Neural progenitor cell (in vitro differentiated cells): ENCODE measurements around the gene NRG3. TPM values are rescaled to one million over a fixed set of nuclear protein-coding genes. Genes with fewer than 3 reads are reported as not detected.
A peak's percentile ranks its signal among the peaks of the same experiment; 100 is the strongest.

ENCODE experiments used
- DNase-seq: peaks from one replicate; pipeline ENCODE4 v3.0.0-alpha.2; 2016; ENCODE audit warnings: low spot score
- H2AFZ ChIP-seq: fragments of 200-600 bp; sonication (generic); replicated peaks from 2 replicates; pipeline ENCODE4 v1.6.1; 2016; ENCODE audit warnings: antibody characterized with exemption
- H3F3A ChIP-seq: fragments of 200-600 bp; sonication (generic); 2 replicates; pipeline ENCODE4 v1.6.1; 2016; ENCODE audit warnings: antibody characterized with exemption, low read depth
- H3K27ac ChIP-seq: fragments of 200-600 bp; sonication (generic); 2 replicates; pipeline ENCODE4 v1.5.1; 2016; ENCODE audit warnings: mild to moderate bottlenecking
- H3K27me3 ChIP-seq: fragments of 200-600 bp; sonication (generic); 2 replicates; pipeline ENCODE4 v1.6.1; 2016; ENCODE audit warnings: mild to moderate bottlenecking, moderate library complexity
- H3K36me3 ChIP-seq: fragments of 200-600 bp; sonication (generic); 2 replicates; pipeline ENCODE4 v1.5.1; 2016
- H3K4me1 ChIP-seq: fragments of 200-600 bp; sonication (generic); 2 replicates; pipeline ENCODE4 v1.6.1; 2016; ENCODE audit warnings: mixed run types
- H3K4me2 ChIP-seq: fragments of 200-600 bp; sonication (generic); 2 replicates; pipeline ENCODE4 v1.6.1; 2016
- H3K4me3 ChIP-seq: fragments of 200-600 bp; sonication (generic); 2 replicates; pipeline ENCODE4 v1.5.1; 2016
- H3K79me2 ChIP-seq: fragments of 200-600 bp; sonication (generic); 2 replicates; pipeline ENCODE4 v1.6.1; 2016; ENCODE audit warnings: low read depth
- H3K9ac ChIP-seq: fragments of 200-600 bp; sonication (generic); 2 replicates; pipeline ENCODE4 v1.6.1; 2016
- H3K9me3 ChIP-seq: fragments of 200-600 bp; sonication (generic); 2 replicates; pipeline ENCODE4 v1.5.1; 2016; ENCODE audit warnings: low read depth
- H4K20me1 ChIP-seq: fragments of 200-600 bp; sonication (generic); 2 replicates; pipeline ENCODE4 v1.6.1; 2016; ENCODE audit warnings: low read depth
- H3K27ac Mint-ChIP-seq: 3 replicates; pipeline ENCODE4 v1.8.0; 2021; ENCODE audit warnings: mixed read lengths
- H3K27me3 Mint-ChIP-seq: 2 replicates; pipeline ENCODE4 v1.8.0; 2022; ENCODE audit warnings: low read depth, mild to moderate bottlenecking, inconsistent platforms, moderate library complexity, mixed read lengths; ENCODE audit not compliant: insufficient read depth
- H3K36me3 Mint-ChIP-seq: 3 replicates; pipeline ENCODE4 v1.8.0; 2021; ENCODE audit warnings: mixed read lengths
- H3K4me1 Mint-ChIP-seq: 3 replicates; pipeline ENCODE4 v1.8.0; 2021; ENCODE audit warnings: mixed read lengths
- H3K4me3 Mint-ChIP-seq: 3 replicates; pipeline ENCODE4 v1.8.0; 2021; ENCODE audit warnings: mild to moderate bottlenecking, moderate library complexity, mixed read lengths
- H3K9me3 Mint-ChIP-seq: 3 replicates; pipeline ENCODE4 v1.8.0; 2020; ENCODE audit warnings: mixed read lengths
- EZH2 ChIP-seq: fragments of 200-600 bp; sonication (generic); IDR thresholded peaks from 2 replicates; pipeline ENCODE4 v1.6.1; 2017; ENCODE audit warnings: antibody characterized with exemption, mild to moderate bottlenecking, moderate library complexity
- EZH2phosphoT487 ChIP-seq: fragments of 200-600 bp; sonication (generic); IDR thresholded peaks from 2 replicates; pipeline ENCODE4 v1.6.1; 2017; ENCODE audit warnings: antibody characterized with exemption
- total RNA-seq: library from RNA; depleted of rRNA; stranded (reverse); fragments of >200 nt; gene quantifications from 2 replicates; pipeline ENCODE4 v1.2.3, GENCODE V29; 2015; ENCODE audit warnings: low replicate concordance
- TF ChIP-seq, protein P1 (sequence below): fragments of 200-600 bp; sonication (generic); IDR thresholded peaks from 2 replicates; pipeline ENCODE4 v1.5.1; 2017; ENCODE audit warnings: antibody characterized with exemption, mild to moderate bottlenecking

NRG3 gene
- total RNA-seq, 1 donor from 2014 or later: 1.9 TPM

DNA sequence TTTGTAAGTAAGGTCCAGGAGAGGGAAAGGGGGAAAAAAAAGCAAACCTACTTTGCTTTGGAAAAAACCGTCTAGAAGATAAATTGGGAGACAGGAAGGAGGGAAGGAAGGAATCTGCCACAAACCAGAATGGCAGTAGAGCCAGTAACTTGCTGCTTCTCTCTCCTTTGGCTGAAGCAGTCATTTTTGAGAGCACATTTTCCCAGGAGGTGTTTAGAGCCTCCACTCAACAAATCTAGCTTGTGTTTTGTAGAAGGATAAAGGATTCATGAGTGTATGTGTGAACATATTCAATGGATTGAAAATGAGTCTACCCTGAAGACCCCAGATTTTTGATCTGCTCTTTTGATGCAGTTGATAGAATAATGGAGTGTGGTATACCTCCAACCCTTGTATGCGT, 2.6 kb downstream of the NRG3 start:
- Mint-ChIP-seq H3K4me3 (peak overlapping the region; percentile 93), H3K36me3 (no peaks in the 10 kb centered on the region), H3K27me3 (peaks cover 10% of the 10 kb centered on the region), H3K4me1 (peaks cover 30% of the 10 kb centered on the region), H3K27ac (no peak overlapping the region), H3K9me3 (no peaks in the 10 kb centered on the region)
- Histone ChIP-seq H4K20me1 (peaks cover 15% of the 10 kb centered on the region), H3K36me3 (no peaks in the 10 kb centered on the region), H3K9me3 (no peaks in the 10 kb centered on the region), H3K4me3 (peak overlapping the region; percentile 66), H3K4me1 (peaks cover 32% of the 10 kb centered on the region), H3K4me2 (peak overlapping the region; percentile 89), H3K27ac (no peak overlapping the region), H3K27me3 (peaks cover 52% of the 10 kb centered on the region), H3K79me2 (no peaks in the 10 kb centered on the region), H3K9ac (no peak overlapping the region), H3F3A (peaks cover 24% of the 10 kb centered on the region), H2AFZ (no peak overlapping the region)
- no peak for DNase-seq
- TF ChIP-seq, protein P1, sequence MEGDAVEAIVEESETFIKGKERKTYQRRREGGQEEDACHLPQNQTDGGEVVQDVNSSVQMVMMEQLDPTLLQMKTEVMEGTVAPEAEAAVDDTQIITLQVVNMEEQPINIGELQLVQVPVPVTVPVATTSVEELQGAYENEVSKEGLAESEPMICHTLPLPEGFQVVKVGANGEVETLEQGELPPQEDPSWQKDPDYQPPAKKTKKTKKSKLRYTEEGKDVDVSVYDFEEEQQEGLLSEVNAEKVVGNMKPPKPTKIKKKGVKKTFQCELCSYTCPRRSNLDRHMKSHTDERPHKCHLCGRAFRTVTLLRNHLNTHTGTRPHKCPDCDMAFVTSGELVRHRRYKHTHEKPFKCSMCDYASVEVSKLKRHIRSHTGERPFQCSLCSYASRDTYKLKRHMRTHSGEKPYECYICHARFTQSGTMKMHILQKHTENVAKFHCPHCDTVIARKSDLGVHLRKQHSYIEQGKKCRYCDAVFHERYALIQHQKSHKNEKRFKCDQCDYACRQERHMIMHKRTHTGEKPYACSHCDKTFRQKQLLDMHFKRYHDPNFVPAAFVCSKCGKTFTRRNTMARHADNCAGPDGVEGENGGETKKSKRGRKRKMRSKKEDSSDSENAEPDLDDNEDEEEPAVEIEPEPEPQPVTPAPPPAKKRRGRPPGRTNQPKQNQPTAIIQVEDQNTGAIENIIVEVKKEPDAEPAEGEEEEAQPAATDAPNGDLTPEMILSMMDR: no peak
- no peak for TF ChIP-seq EZH2phosphoT487
- TF ChIP-seq EZH2: no peak

DNA sequence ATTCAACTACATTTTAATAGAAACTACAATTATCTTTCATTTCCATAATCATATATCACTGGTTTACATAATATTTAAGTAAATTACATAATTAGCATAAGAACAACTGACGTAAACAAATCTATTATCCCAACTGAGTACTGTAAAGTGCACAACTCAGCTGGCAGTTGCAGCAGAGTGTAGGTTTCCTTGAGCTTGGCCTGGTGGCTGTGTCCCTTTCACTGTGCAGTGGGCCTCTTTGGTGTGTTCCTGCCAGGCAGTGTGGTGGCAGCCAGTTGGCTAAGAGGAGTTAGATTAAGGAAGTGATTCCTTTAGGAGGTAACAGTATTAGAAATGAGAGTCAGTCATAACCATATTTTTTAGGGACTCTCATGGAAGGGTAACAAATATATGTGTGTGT, 7.0 kb downstream of the NRG3 start:
- Histone ChIP-seq H3K79me2 (no peaks in the 10 kb centered on the region), H3K9ac (no peak overlapping the region), H4K20me1 (peaks cover 4% of the 10 kb centered on the region), H3K36me3 (no peaks in the 10 kb centered on the region), H3K4me2 (no peak overlapping the region), H3K9me3 (no peaks in the 10 kb centered on the region), H3F3A (peaks cover 3% of the 10 kb centered on the region), H3K4me3 (no peak overlapping the region), H3K27me3 (peaks cover 17% of the 10 kb centered on the region), H2AFZ (no peak overlapping the region), H3K4me1 (peaks cover 25% of the 10 kb centered on the region), H3K27ac (no peak overlapping the region)
- DNase-seq: no peak
- no peaks in the 10 kb centered on the region for H3K36me3 Mint-ChIP-seq
- H3K4me3 Mint-ChIP-seq: no peak overlapping the region
- peaks cover 16% of the 10 kb centered on the region for H3K4me1 Mint-ChIP-seq
- peaks cover 3% of the 10 kb centered on the region for H3K27me3 Mint-ChIP-seq
- TF ChIP-seq, protein P1: no peak
- TF ChIP-seq EZH2 (no peak), EZH2phosphoT487 (no peak)
- H3K27ac Mint-ChIP-seq: no peak overlapping the region
- no peaks in the 10 kb centered on the region for H3K9me3 Mint-ChIP-seq

DNA sequence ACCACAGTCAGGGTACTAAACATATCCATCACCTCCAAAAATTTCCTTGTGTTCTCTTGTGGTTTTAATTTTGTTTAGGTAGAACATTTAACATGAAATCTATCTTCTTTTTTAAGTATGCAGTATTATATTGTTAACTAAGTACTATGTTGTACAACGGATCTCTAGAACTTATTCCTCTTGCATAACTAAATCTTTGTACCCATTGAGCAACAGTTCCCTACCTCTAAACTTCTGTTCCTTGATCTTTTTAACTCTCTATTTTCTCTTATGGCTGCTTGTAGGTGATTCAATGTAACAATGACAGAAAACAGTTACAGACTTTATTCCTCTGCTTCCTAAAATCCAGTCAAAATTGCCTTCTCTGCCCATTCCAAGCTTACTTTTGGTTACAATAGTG, 9.9 kb downstream of the NRG3 start:
- Histone ChIP-seq H3K79me2 (no peaks in the 10 kb centered on the region), H3K4me3 (no peak overlapping the region), H3K27ac (no peak overlapping the region), H2AFZ (no peak overlapping the region), H3K9ac (no peak overlapping the region), H3F3A (no peaks in the 10 kb centered on the region), H4K20me1 (no peaks in the 10 kb centered on the region), H3K4me1 (peaks cover 6% of the 10 kb centered on the region), H3K4me2 (no peak overlapping the region), H3K9me3 (no peaks in the 10 kb centered on the region), H3K27me3 (no peaks in the 10 kb centered on the region), H3K36me3 (no peaks in the 10 kb centered on the region)
- Mint-ChIP-seq H3K36me3 (no peaks in the 10 kb centered on the region), H3K4me1 (no peaks in the 10 kb centered on the region), H3K4me3 (no peak overlapping the region), H3K27me3 (no peaks in the 10 kb centered on the region), H3K27ac (no peak overlapping the region), H3K9me3 (no peaks in the 10 kb centered on the region)
- DNase-seq: no peak
- TF ChIP-seq, protein P1: no peak

DNA sequence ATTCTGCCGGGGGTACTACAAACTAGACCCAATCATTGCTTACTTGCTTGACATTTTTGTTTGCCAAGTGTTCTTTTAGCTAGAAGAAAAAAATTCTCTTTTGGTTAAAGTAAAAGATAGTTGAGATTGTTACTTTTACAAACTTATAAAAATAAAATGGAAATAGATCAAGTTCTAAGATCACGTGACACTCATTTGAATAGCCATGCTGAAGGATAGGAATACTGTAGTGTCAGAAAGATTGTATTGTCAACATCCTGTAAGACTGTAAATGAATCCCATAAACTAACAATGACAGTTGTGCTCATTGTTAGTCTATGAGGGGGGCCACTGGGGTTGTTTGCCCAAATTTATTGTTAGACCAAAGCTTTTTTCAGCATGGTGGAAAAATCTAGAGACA, 10.5 kb downstream of the NRG3 start:
- H3K4me1 Mint-ChIP-seq: no peaks in the 10 kb centered on the region

More for the DNA sequence above, 10.5 kb downstream of the NRG3 start:
- no peak for DNase-seq
- no peaks in the 10 kb centered on the region for H3F3A ChIP-seq
- no peaks in the 10 kb centered on the region for H4K20me1 ChIP-seq
- H3K9ac ChIP-seq: no peak overlapping the region
- Mint-ChIP-seq H3K27me3 (no peaks in the 10 kb centered on the region), H3K36me3 (no peaks in the 10 kb centered on the region), H3K9me3 (no peaks in the 10 kb centered on the region), H3K27ac (no peak overlapping the region), H3K4me3 (no peak overlapping the region)
- H2AFZ ChIP-seq: no peak overlapping the region
- no peak overlapping the region for H3K4me3 ChIP-seq
- H3K4me1 ChIP-seq: peaks cover 10% of the 10 kb centered on the region
- H3K79me2 ChIP-seq: no peaks in the 10 kb centered on the region
- H3K27ac ChIP-seq: no peak overlapping the region
- H3K36me3 ChIP-seq: no peaks in the 10 kb centered on the region
- TF ChIP-seq EZH2phosphoT487 (no peak), EZH2 (no peak)
- TF ChIP-seq, protein P1: no peak
- H3K4me2 ChIP-seq: no peak overlapping the region
- H3K9me3 ChIP-seq: no peaks in the 10 kb centered on the region
- no peaks in the 10 kb centered on the region for H3K27me3 ChIP-seq
